ENCODE results near the gene RUNX3.
A peak's percentile ranks its signal among the peaks of the same experiment; 100 is the strongest.

GRCh38 chr1:24928689-24929397 is 1.2 kb downstream of the RUNX3 start:
- TF ChIP-seq, protein P1, sequence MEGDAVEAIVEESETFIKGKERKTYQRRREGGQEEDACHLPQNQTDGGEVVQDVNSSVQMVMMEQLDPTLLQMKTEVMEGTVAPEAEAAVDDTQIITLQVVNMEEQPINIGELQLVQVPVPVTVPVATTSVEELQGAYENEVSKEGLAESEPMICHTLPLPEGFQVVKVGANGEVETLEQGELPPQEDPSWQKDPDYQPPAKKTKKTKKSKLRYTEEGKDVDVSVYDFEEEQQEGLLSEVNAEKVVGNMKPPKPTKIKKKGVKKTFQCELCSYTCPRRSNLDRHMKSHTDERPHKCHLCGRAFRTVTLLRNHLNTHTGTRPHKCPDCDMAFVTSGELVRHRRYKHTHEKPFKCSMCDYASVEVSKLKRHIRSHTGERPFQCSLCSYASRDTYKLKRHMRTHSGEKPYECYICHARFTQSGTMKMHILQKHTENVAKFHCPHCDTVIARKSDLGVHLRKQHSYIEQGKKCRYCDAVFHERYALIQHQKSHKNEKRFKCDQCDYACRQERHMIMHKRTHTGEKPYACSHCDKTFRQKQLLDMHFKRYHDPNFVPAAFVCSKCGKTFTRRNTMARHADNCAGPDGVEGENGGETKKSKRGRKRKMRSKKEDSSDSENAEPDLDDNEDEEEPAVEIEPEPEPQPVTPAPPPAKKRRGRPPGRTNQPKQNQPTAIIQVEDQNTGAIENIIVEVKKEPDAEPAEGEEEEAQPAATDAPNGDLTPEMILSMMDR (optimal IDR thresholded peaks at IDR 0.05 in 1 of 3, IDR thresholded peaks at IDR 0.05 in 1 of 3, conservative IDR thresholded peaks at IDR 0.05 in 1 of 3; ENCODE audit: extremely low read depth in 1 of 3, insufficient read depth in 2 of 3, low read length in 3 of 3) = no peak
- TF ChIP-seq EZH2 (IDR thresholded peaks at IDR 0.05; ENCODE audit: low read length) = peak; percentile 96

Data from keratinocyte (primary cell).